Measurements from ENCODE around the gene EXD3. TPM values are rescaled to one million over a fixed set of nuclear protein-coding genes. Genes with fewer than 3 reads are reported as not detected.

The EXD3 gene
- total RNA-seq, 3 donors from 2014 or later: 39.4 to 56.7 (median 40.1) TPM

GRCh38 chr9:137445275-137445807 is 22.4 kb upstream of the EXD3 start:
- Histone ChIP-seq H3K4me1 (ENCODE audit: low read depth) (peaks cover 11% of the 10 kb centered on the region), H3K36me3 (ENCODE audit: low read depth) (no peaks in the 10 kb centered on the region), H3K9me3 (no peaks in the 10 kb centered on the region), H3K4me3 (no peak overlapping the region)
- peak; percentile 76 to 94 (median 89) for DNase-seq
- intact Hi-C loops (cut with DNase I, micrococcal nuclease): no loop called here
- TF ChIP-seq CTCF (IDR thresholded peaks at IDR 0.05): peak; percentile 85
- ATAC-seq: peak; percentile 74

GRCh38 chr9:137444106-137444790 is 21.3 kb upstream of the EXD3 start:
- ATAC-seq: no peak
- peak in 2 of 3 donors; percentile 20 to 36 for DNase-seq
- intact Hi-C loops (cut with DNase I, micrococcal nuclease): no loop called here
- H3K9me3 ChIP-seq: no peaks in the 10 kb centered on the region
- peaks cover 11% of the 10 kb centered on the region for H3K4me1 ChIP-seq (ENCODE audit: low read depth)
- no peaks in the 10 kb centered on the region for H3K36me3 ChIP-seq (ENCODE audit: low read depth)
- H3K4me3 ChIP-seq: no peak overlapping the region
- TF ChIP-seq CTCF (IDR thresholded peaks at IDR 0.05): no peak

GRCh38 chr9:137441935-137442321 is 19.0 kb upstream of the EXD3 start:
- no peaks in the 10 kb centered on the region for H3K9me3 ChIP-seq
- no peaks in the 10 kb centered on the region for H3K36me3 ChIP-seq (ENCODE audit: low read depth)
- TF ChIP-seq CTCF (IDR thresholded peaks at IDR 0.05): no peak
- intact Hi-C loops (cut with DNase I, micrococcal nuclease): no loop called here
- no peak overlapping the region for H3K4me3 ChIP-seq
- peaks cover 25% of the 10 kb centered on the region for H3K4me1 ChIP-seq (ENCODE audit: low read depth)
- no peak for ATAC-seq
- no peak for DNase-seq

GRCh38 chr9:137441289-137441934 is 18.4 kb upstream of the EXD3 start, which contains the start of gene ENTPD8:
Gene ENTPD8, minus strand, starts transcription at chr9:137441357. Its CDS starts 3,072 bp downstream, at chr9:137438285.
- Histone ChIP-seq H3K4me3 (no peak within 1 kb of the TSS), H3K36me3 (ENCODE audit: low read depth) (no peaks in the 10 kb centered on the region), H3K4me1 (ENCODE audit: low read depth) (peaks cover 29% of the 10 kb centered on the region), H3K9me3 (no peaks in the 10 kb centered on the region)
- ATAC-seq (peak; percentile 83), DNase-seq (peak; percentile 89 to 93 (median 91))
- intact Hi-C loops (cut with DNase I, micrococcal nuclease): no loop called here
- TF ChIP-seq CTCF (IDR thresholded peaks at IDR 0.05): no peak

- Histone ChIP-seq H3K4me3 (no peak overlapping the region), H3K9me3 (no peaks in the 10 kb centered on the region), H3K36me3 (ENCODE audit: low read depth) (no peaks in the 10 kb centered on the region), H3K4me1 (ENCODE audit: low read depth) (peaks cover 34% of the 10 kb centered on the region)
- no peak for ATAC-seq
- no peak for TF ChIP-seq CTCF (IDR thresholded peaks at IDR 0.05)
- DNase-seq: peak in 2 of 3 donors; percentile 36 to 47
- intact Hi-C loops (cut with DNase I, micrococcal nuclease): no loop called here
Measured at GRCh38 chr9:137439158-137439714, 16.3 kb upstream of the EXD3 start.

Measured in mucosa of descending colon (tissue), 3 donors.